H1 (cell line): ENCODE results near the gene DOK7. TPM values are rescaled to one million over a fixed set of nuclear protein-coding genes. Genes with fewer than 3 reads are reported as not detected.

Source experiments
- CTCF ChIA-PET: fragments of 300-600 bp; sonication (Branson Sonifier 250); formaldehyde crosslinking; loops from one replicate; lab custom pipeline; 2021; ENCODE audit not compliant: partially characterized antibody; lab: Charles Lee
- POLR2A ChIA-PET: fragments of 300-600 bp; sonication (Branson Sonifier 250); formaldehyde crosslinking; loops from one replicate; lab custom pipeline; 2021; ENCODE audit warnings: inconsistent platforms; ENCODE audit not compliant: partially characterized antibody; lab: Charles Lee
- DNase-seq, 2 experiments: peaks; one replicate each; pipeline versions ENCODE4 v3.0.0 to v3.0.0-alpha.2; 2010 to 2022; ENCODE audit warnings: low spot score in 2 of 2, low read depth in 1 of 2, mixed read lengths in 1 of 2
- FAIRE-seq: peaks from 2 replicates; lab custom pipeline; 2011; peaks lifted over from hg19 to GRCh38; lab: Jason Lieb, UNC
- H2AFZ ChIP-seq: 2 replicates; pipeline ENCODE4 v1.8.1; 2012; ENCODE audit warnings: low read length, inconsistent platforms
- H2AK5ac ChIP-seq: 2 replicates; pipeline ENCODE4 v1.6.1; 2013; ENCODE audit warnings: low read depth, low read length
- H2BK120ac ChIP-seq: replicated peaks from 2 replicates; pipeline ENCODE3; 2013; ENCODE audit warnings: low read depth, low read length, inconsistent platforms
- H2BK12ac ChIP-seq: 2 replicates; pipeline ENCODE4 v1.6.1; 2013; ENCODE audit warnings: low read depth, low read length
- H2BK15ac ChIP-seq: 2 replicates; pipeline ENCODE4 v1.6.1; 2013; ENCODE audit warnings: low read length
- H2BK20ac ChIP-seq: 2 replicates; pipeline ENCODE4 v1.6.1; 2013; ENCODE audit warnings: low read length
- H2BK5ac ChIP-seq: 2 replicates; pipeline ENCODE4 v1.6.1; 2013; ENCODE audit warnings: low read depth, low read length
- H3K14ac ChIP-seq: 2 replicates; pipeline ENCODE4 v1.6.1; 2013; ENCODE audit warnings: inconsistent platforms; ENCODE audit not compliant: insufficient read length
- H3K18ac ChIP-seq: 2 replicates; pipeline ENCODE4 v1.6.1; 2013; ENCODE audit warnings: low read length; ENCODE audit errors: extremely low read depth
- H3K23ac ChIP-seq: 2 replicates; pipeline ENCODE4 v1.6.1; 2013; ENCODE audit warnings: inconsistent platforms; ENCODE audit not compliant: insufficient read length
- H3K23me2 ChIP-seq: 2 replicates; pipeline ENCODE4 v1.6.1; 2013; ENCODE audit warnings: low read depth, low read length
- H3K27ac ChIP-seq: 2 replicates; pipeline ENCODE4 v1.6.1; 2011; ENCODE audit warnings: low read depth, low read length, inconsistent platforms
- H3K27me3 ChIP-seq, 4 experiments: replicated peaks in 1 of 4; 1 replicate in 1 of 4; 2 replicates in 3 of 4; pipeline versions ENCODE4 v1.6.1 to v1.8.1; 2011 to 2013; ENCODE audit warnings: low read length in 3 of 4, mild to moderate bottlenecking in 3 of 4, inconsistent platforms in 2 of 4, mixed read lengths in 2 of 4, moderate library complexity in 1 of 4; ENCODE audit not compliant: control insufficient read depth in 3 of 4, insufficient read depth in 3 of 4; ENCODE audit errors: extremely low read depth in 1 of 4
- H3K36me3 ChIP-seq, 4 experiments: 2 replicates each; pipeline versions ENCODE4 v1.6.1 to v1.8.1; 2011 to 2013; ENCODE audit warnings: mild to moderate bottlenecking in 4 of 4, low read length in 3 of 4, moderate library complexity in 2 of 4, control low read depth in 1 of 4, inconsistent platforms in 1 of 4; ENCODE audit not compliant: insufficient read depth in 4 of 4, control insufficient read depth in 2 of 4
- H3K4ac ChIP-seq: replicated peaks from 2 replicates; pipeline ENCODE3; 2013; ENCODE audit warnings: low read length, low read depth, mixed read lengths, inconsistent platforms; ENCODE audit not compliant: insufficient read length
- H3K4me1 ChIP-seq, 4 experiments: replicated peaks in 1 of 4; 1 replicate in 1 of 4; 2 replicates in 3 of 4; pipeline versions ENCODE4 v1.6.1 to v1.8.1; 2011 to 2013; ENCODE audit warnings: low read length in 3 of 4, inconsistent platforms in 2 of 4, mixed read lengths in 1 of 4; ENCODE audit not compliant: insufficient read depth in 4 of 4, control insufficient read depth in 3 of 4
- H3K4me2 ChIP-seq, 2 experiments: 2 replicates each; pipeline versions ENCODE4 v1.6.1 to v1.8.1; 2011 to 2013; ENCODE audit warnings: low read depth in 2 of 2, low read length in 2 of 2, control low read depth in 1 of 2, inconsistent platforms in 1 of 2, mild to moderate bottlenecking in 1 of 2; ENCODE audit not compliant: insufficient read depth in 1 of 2
- H3K4me3 ChIP-seq, 4 experiments: fragments of 200-600, 300-600 bp in 1 of 4; sonication (generic), shearing (Covaris generic), sonication (Bioruptor Twin) in 1 of 4; 2 replicates each; pipeline versions ENCODE4 v1.5.1 to v1.8.1; 2011 to 2016; ENCODE audit warnings: low read length in 4 of 4, low read depth in 3 of 4, control low read depth in 2 of 4, inconsistent platforms in 2 of 4, mild to moderate bottlenecking in 2 of 4, mixed read lengths in 1 of 4, moderate library complexity in 1 of 4; ENCODE audit not compliant: insufficient read depth in 2 of 4; ENCODE audit errors: extremely low read depth in 1 of 4
- H3K56ac ChIP-seq: replicated peaks from 2 replicates; pipeline ENCODE3; 2013; ENCODE audit warnings: low read depth, mild to moderate bottlenecking, mixed read lengths, low read length, inconsistent platforms; ENCODE audit not compliant: insufficient read length
- H3K79me1 ChIP-seq: 2 replicates; pipeline ENCODE4 v1.6.1; 2013; ENCODE audit warnings: low read depth, low read length, control low read depth
- H3K79me2 ChIP-seq, 2 experiments: 2 replicates each; pipeline versions ENCODE4 v1.6.1 to v1.8.1; 2012 to 2013; ENCODE audit warnings: low read length in 2 of 2, mild to moderate bottlenecking in 2 of 2, inconsistent platforms in 1 of 2; ENCODE audit not compliant: insufficient read depth in 2 of 2, control insufficient read depth in 1 of 2
- H3K9ac ChIP-seq, 4 experiments: replicated peaks in 1 of 4; 1 replicate in 1 of 4; 2 replicates in 3 of 4; pipeline versions ENCODE4 v1.6.1 to v1.8.1; 2011 to 2013; ENCODE audit warnings: low read depth in 3 of 4, low read length in 3 of 4, control low read depth in 2 of 4, mild to moderate bottlenecking in 2 of 4, moderate library complexity in 2 of 4, inconsistent platforms in 1 of 4; ENCODE audit errors: extremely low read depth in 1 of 4
- H3K9me3 ChIP-seq, 2 experiments: 2 replicates each; pipeline versions ENCODE4 v1.6.1 to v1.8.1; 2012 to 2013; ENCODE audit warnings: mild to moderate bottlenecking in 2 of 2, moderate library complexity in 2 of 2, control low read depth in 1 of 2, inconsistent platforms in 1 of 2, low read depth in 1 of 2, low read length in 1 of 2, mixed read lengths in 1 of 2; ENCODE audit not compliant: insufficient read depth in 2 of 2
- H4K20me1 ChIP-seq, 2 experiments: replicated peaks in 1 of 2; 2 replicates each; pipeline versions ENCODE3 to v1.8.1; 2011 to 2013; ENCODE audit warnings: inconsistent platforms in 2 of 2, low read length in 2 of 2, mild to moderate bottlenecking in 1 of 2; ENCODE audit not compliant: insufficient read depth in 2 of 2, control insufficient read depth in 1 of 2
- H4K5ac ChIP-seq: 2 replicates; pipeline ENCODE4 v1.6.1; 2013; ENCODE audit warnings: low read length, low read depth, mixed read lengths, inconsistent platforms; ENCODE audit not compliant: insufficient read length
- H4K8ac ChIP-seq: 2 replicates; pipeline ENCODE4 v1.8.0; 2013; ENCODE audit warnings: mild to moderate bottlenecking, moderate library complexity, low read length, inconsistent platforms; ENCODE audit not compliant: insufficient read depth; ENCODE audit errors: extremely low read depth
- H4K91ac ChIP-seq: replicated peaks from 2 replicates; pipeline ENCODE3; 2013; ENCODE audit warnings: low read length, mixed read lengths, inconsistent platforms; ENCODE audit not compliant: insufficient read length
- ASH2L ChIP-seq: fragments of 200-600, 300-600 bp; sonication (generic); IDR thresholded peaks from one replicate; pipeline ENCODE4 v1.7.1; 2017; ENCODE audit warnings: low read length
- JUND ChIP-seq: IDR thresholded peaks from 2 replicates; pipeline ENCODE4 v1.6.1; 2011; ENCODE audit warnings: mild to moderate bottlenecking, improper control_type of control experiment, low read length
- MAFK ChIP-seq: IDR thresholded peaks from 2 replicates; pipeline ENCODE4 v1.6.1; 2012; ENCODE audit warnings: low read depth, mild to moderate bottlenecking, improper control_type of control experiment, low read length
- SIN3A ChIP-seq, 2 experiments: IDR thresholded peaks in 1 of 2; conservative IDR thresholded peaks in 1 of 2; 2 replicates each; pipeline ENCODE4 v1.6.1; 2011 to 2012; ENCODE audit warnings: low read length in 2 of 2, improper control_type of control experiment in 1 of 2, low read depth in 1 of 2, mild to moderate bottlenecking in 1 of 2
- SIX5 ChIP-seq: IDR thresholded peaks from 2 replicates; pipeline ENCODE4 v1.6.1; 2011; ENCODE audit warnings: mild to moderate bottlenecking, low read depth, low read length
- SRF ChIP-seq: IDR thresholded peaks from 2 replicates; pipeline ENCODE4 v1.6.1; 2011; ENCODE audit warnings: mild to moderate bottlenecking, low read depth, low read length, moderate library complexity
- ZNF274 ChIP-seq: IDR thresholded peaks from 2 replicates; pipeline ENCODE4 v1.7.0; 2012; ENCODE audit warnings: low read length, borderline replicate concordance; ENCODE audit errors: extremely low read depth
- WGBS, 2 experiments: shearing (Covaris generic) in 1 of 2; methylation state at CpG; one replicate each; pipeline versions ENCODE4 v1.1.6 to v1.1.7; 2013 to 2015; ENCODE audit warnings: low lambda C conversion rate in 2 of 2, mixed read lengths in 2 of 2, inconsistent platforms in 1 of 2, low coverage in 1 of 2, missing lambda C conversion rate in 1 of 2; ENCODE audit not compliant: insufficient replicate concordance in 2 of 2, insufficient coverage in 1 of 2, insufficient read length in 1 of 2; ENCODE audit errors: extremely low coverage in 1 of 2, missing lambda C conversion rate in 1 of 2; 5-methylcytosine and 5-hydroxymethylcytosine counted together
- polyA plus RNA-seq, 7 experiments: library from polyadenylated mRNA; depleted of rRNA in 3 of 7; stranded (reverse) in 5 of 7; unstranded in 2 of 7; fragments of >200 nt in 5 of 7; fragments of 200-250 nt in 2 of 7; gene quantifications; 1 replicate in 5 of 7; 2 replicates in 1 of 7; 4 replicates in 1 of 7; pipeline versions ENCODE4 v1.2.1 to v1.2.3, GENCODE V29; 2011 to 2013; ENCODE audit warnings: missing spikeins in 2 of 7, mixed read lengths in 2 of 7
- total RNA-seq: library from RNA; stranded (reverse); fragmentation: NEBNext Ultra II Directional; extraction: Animal tissue kit (Norgen Biotek cat#: 25700); gene quantifications from 2 replicates; pipeline ENCODE4 v1.2.1, GENCODE V29; 2021

DOK7 gene
- total and polyA plus RNA-seq, 2 of the 8 experiments (the other 6 are each of a cell fraction or from before 2014, with no cell fraction given), result 0.32 TPM; not detected in 1

- WGBS, 2 experiments, result 96% methylated on average over 9 of the region's 9 CpGs; no CpG with 5 or more reads in 1 of the 2 experiments
- no peaks in the 10 kb centered on the region for H3K79me1 ChIP-seq
- no peaks in the 10 kb centered on the region; a peak in 1 of 7 replicates for H3K4me1 ChIP-seq
- no peaks in the 10 kb centered on the region for H3K36me3 ChIP-seq
- TF ChIP-seq ASH2L, result no peak
- TF ChIP-seq SRF, result no peak
- TF ChIP-seq MAFK, result no peak
- no peak for TF ChIP-seq SIX5
- TF ChIP-seq JUND, result no peak
- no peak for TF ChIP-seq SIN3A (conservative IDR thresholded peaks at IDR 0.05 in 1 of 2, IDR thresholded peaks at IDR 0.05 in 1 of 2; ENCODE audit: low read depth in 1 of 2, low read length in 2 of 2)
- TF ChIP-seq ZNF274, result no peak
- H3K4me3 ChIP-seq, result no peak overlapping the region
- no peak overlapping the region for H2BK15ac ChIP-seq
- H4K91ac ChIP-seq, result no peak overlapping the region
- H2BK20ac ChIP-seq, result no peak overlapping the region
- no peak overlapping the region for H3K27ac ChIP-seq
- no peak overlapping the region for H2AFZ ChIP-seq
- peaks cover 0 to 6% of the 10 kb centered on the region in 2 experiments for H4K20me1 ChIP-seq
- no peak overlapping the region for H2BK12ac ChIP-seq
- FAIRE-seq (no peak), DNase-seq (no peak)
- H2BK5ac ChIP-seq, result no peak overlapping the region
- H2AK5ac ChIP-seq, result no peak overlapping the region
- no peak overlapping the region for H3K23ac ChIP-seq
- H3K56ac ChIP-seq, result no peak overlapping the region
- no peak overlapping the region for H4K8ac ChIP-seq
- H3K9me3 ChIP-seq, result no peaks in the 10 kb centered on the region
- H3K79me2 ChIP-seq, result no peaks in the 10 kb centered on the region
- H4K5ac ChIP-seq, result no peak overlapping the region
- ChIA-PET POLR2A (interaction anchor here (0.9 kb wide), 1 partner anchor 81 kb away, joined by 3 read pairs; no protein-coding TSS in a partner anchor), CTCF (interaction anchor here (0.8 to 3.4 kb wide), 13 partner anchors 9 to 129 kb away, joined by 3 to 22 read pairs (median 10); no protein-coding TSS in a partner anchor)
- no peaks in the 10 kb centered on the region for H3K23me2 ChIP-seq
- H3K27me3 ChIP-seq, result no peaks in the 10 kb centered on the region; a peak in 1 of 7 replicates
- no peak overlapping the region for H3K4ac ChIP-seq
- no peak overlapping the region for H3K18ac ChIP-seq
- H3K4me2 ChIP-seq, result no peak overlapping the region
- no peak overlapping the region for H2BK120ac ChIP-seq
- H3K9ac ChIP-seq, result no peak overlapping the region
- no peak overlapping the region for H3K14ac ChIP-seq
These were observed 36.0 kb upstream of the DOK7 start for GRCh38 chr4:3427134-3427476.
